ENCODE data around the gene SAMD11.

SAMD11 gene

DNA sequence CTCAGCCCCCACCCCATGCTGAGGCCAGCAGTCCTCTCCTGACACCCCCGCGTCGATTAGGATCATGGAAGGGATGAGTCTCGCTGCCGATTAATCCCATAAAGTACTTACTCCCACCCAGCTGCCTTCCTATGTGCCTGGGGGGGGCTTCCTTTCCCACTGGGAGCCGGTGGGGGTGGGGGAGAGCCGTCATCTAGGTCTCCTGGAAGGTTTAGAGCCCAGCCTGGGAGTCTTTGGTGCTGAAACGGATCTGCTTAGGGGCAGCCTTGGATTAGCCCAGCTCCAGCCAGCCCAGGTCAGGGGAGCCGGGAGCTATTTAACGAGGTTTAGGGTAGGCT is 9.8 kb downstream of the SAMD11 start:
- TF ChIP-seq, protein P1, sequence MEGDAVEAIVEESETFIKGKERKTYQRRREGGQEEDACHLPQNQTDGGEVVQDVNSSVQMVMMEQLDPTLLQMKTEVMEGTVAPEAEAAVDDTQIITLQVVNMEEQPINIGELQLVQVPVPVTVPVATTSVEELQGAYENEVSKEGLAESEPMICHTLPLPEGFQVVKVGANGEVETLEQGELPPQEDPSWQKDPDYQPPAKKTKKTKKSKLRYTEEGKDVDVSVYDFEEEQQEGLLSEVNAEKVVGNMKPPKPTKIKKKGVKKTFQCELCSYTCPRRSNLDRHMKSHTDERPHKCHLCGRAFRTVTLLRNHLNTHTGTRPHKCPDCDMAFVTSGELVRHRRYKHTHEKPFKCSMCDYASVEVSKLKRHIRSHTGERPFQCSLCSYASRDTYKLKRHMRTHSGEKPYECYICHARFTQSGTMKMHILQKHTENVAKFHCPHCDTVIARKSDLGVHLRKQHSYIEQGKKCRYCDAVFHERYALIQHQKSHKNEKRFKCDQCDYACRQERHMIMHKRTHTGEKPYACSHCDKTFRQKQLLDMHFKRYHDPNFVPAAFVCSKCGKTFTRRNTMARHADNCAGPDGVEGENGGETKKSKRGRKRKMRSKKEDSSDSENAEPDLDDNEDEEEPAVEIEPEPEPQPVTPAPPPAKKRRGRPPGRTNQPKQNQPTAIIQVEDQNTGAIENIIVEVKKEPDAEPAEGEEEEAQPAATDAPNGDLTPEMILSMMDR (conservative IDR thresholded peaks at IDR 0.05; ENCODE audit: low read depth, low read length) = no peak
- DNase-seq (ENCODE audit: low read depth) = no peak
- H3K4me3 ChIP-seq (ENCODE audit: low read length) = no peak overlapping the region

- DNase-seq (ENCODE audit: low read depth) = no peak
- peak overlapping the region; percentile 7 for H3K4me3 ChIP-seq (ENCODE audit: low read length)
- TF ChIP-seq, protein P1 (conservative IDR thresholded peaks at IDR 0.05; ENCODE audit: low read depth, low read length) = no peak
These were observed 11.4 kb downstream of the SAMD11 start for GRCh38 chr1:934991-935750.

DNA sequence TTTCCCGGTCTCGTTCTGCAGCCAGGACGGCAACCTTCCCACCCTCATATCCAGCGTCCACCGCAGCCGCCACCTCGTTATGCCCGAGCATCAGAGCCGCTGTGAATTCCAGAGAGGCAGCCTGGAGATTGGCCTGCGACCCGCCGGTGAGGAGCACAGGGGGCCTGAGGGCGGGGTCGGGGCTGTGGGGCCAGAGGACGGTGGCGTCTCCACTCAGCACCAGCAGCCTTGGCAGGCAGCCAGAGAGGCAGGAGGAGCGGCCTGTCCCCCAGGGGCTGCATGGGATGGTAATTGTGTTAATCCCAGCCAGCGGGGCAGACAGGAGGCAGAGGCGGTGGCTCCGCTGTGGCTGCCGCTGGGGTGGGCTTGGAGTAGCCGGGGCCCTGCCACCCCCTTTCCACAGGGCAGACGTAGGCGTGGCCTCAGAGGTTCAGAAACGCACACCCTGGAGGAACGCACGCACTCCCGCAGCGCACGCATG is 12.1 kb downstream of the SAMD11 start:
- no peak overlapping the region for H3K4me3 ChIP-seq (ENCODE audit: low read length)
- TF ChIP-seq, protein P1 (conservative IDR thresholded peaks at IDR 0.05; ENCODE audit: low read depth, low read length) = no peak
- DNase-seq (ENCODE audit: low read depth) = peak; percentile 59

DNA sequence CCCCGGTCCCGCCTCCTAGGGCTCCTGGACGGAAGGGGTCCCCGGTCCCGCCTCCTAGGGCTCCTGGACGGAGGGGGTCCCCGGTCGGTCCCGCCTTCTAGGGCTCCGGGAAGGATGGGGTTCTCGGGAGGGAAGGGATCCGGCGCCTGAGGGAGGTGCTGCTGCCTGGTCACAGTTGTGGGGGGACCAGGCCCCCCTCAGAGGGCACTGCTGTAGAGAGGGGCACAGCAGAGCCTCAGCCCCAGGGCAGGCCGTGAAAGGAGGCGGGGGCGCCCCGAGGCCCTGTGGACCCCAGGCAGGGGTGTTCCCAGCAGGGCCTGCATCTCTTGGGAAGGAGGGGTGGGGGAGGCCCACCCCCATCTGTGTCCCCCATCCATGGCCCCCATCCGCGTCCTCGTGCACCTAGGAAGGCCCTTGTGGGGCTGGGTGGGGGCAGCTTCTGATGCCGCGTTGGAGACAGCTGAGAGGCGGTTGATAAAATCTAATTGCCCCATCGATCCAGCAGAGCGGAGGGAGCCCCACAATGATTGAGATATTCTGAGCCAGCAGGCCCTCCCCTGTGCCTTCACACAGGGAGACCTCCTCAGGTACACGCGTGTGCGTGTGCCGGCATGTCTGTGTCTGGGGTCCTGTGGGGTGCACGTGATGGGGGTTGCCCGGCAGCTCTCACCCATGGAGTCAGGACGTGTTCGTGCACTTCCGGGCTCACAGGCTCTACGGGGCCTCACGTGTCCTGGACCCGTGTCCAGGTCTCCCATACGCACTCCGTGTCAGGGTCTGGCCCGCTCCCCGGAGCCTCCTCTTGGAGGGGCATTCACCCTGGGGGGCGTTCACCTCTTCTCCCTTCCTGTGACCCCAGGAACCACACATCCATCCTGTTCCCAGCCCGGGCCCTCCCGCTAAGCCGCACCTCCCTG is 12.9 kb downstream of the SAMD11 start:
- no peak overlapping the region for H3K4me3 ChIP-seq (ENCODE audit: low read length)
- TF ChIP-seq, protein P1 (conservative IDR thresholded peaks at IDR 0.05; ENCODE audit: low read depth, low read length) = no peak
- no peak for DNase-seq (ENCODE audit: low read depth)

GRCh38 chr1:937521-937920 is 13.8 kb downstream of the SAMD11 start:
- no peak for DNase-seq (ENCODE audit: low read depth)
- no peak overlapping the region for H3K4me3 ChIP-seq (ENCODE audit: low read length)
- TF ChIP-seq, protein P1 (conservative IDR thresholded peaks at IDR 0.05; ENCODE audit: low read depth, low read length) = no peak

GRCh38 chr1:938088-938683 is 14.5 kb downstream of the SAMD11 start:
- TF ChIP-seq, protein P1 (conservative IDR thresholded peaks at IDR 0.05; ENCODE audit: low read depth, low read length) = peak; percentile 69
- H3K4me3 ChIP-seq (ENCODE audit: low read length) = no peak overlapping the region
- peak; percentile 38 for DNase-seq (ENCODE audit: low read depth)
